DMS114 treated with DMSO at 0.1 percent for 48 hours (cell line): ENCODE measurements around the gene PHOX2B.
"Not testable (repeated sequence)": the region's sequence is repeated elsewhere in the genome, so short reads cannot be mapped to it uniquely, and the experiment has no call there.

Source experiments
- DNase-seq: peaks from one replicate; lab custom pipeline; 2025; ENCODE audit not compliant: unreplicated experiment; lab: John Stamatoyannopoulos, UW

PHOX2B gene

GRCh38 chr4:41749631-41750039 lies 1.1 kb upstream of the PHOX2B start:
- no peak for DNase-seq

- DNase-seq, result no peak
Observed at GRCh38 chr4:41748074-41748570, 403 bp downstream of the PHOX2B start.

- DNase-seq, result no peak
Observed at GRCh38 chr4:41747230-41748055, 1.1 kb downstream of the PHOX2B start.

- no peak for DNase-seq
Observed at GRCh38 chr4:41746440-41747229, 1.9 kb downstream of the PHOX2B start.

GRCh38 chr4:41746025-41746439 lies 2.5 kb downstream of the PHOX2B start:
- no peak for DNase-seq

DNA sequence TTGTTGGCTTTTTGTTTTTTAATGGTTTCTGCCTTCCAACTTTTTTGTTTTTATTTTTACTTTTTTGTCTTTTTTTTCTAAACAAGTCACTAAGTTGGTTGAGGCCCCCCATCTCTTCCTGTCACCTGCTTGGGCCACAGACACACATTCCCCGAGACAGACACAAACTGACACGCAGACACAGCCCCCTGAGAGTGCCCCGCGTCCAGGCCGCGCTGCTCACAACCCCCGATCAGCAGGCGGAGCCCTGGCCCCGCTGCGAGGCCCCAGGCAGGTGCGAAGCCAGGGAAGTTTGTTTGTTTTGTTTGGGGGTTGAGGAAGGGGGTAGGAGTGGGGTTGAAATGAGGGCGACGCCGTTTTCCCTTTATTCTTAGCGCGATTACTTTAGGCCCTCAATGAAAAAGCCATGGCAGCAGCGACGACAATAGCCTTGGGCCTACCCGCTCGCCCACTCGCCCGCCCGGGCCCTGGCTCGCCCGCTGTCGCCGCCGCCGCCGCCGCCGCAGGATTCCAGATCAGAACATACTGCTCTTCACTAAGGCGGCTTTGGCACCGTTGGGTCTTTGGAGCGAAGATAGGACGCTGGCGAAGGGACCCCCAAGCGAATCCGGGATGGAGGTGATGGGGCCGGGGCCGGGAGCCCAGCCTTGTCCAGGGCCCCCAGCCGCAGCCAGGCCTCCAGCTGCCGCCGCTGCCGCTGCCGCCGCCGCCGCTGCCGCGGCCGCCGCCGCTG lies 3.1 kb downstream of the PHOX2B start:
- DNase-seq, result no peak

GRCh38 chr4:41744572-41745291 lies 3.8 kb downstream of the PHOX2B start:
- DNase-seq, result no peak

- DNase-seq, result no peak
Observed at GRCh38 chr4:41741354-41741753, 7.2 kb downstream of the PHOX2B start.

GRCh38 chr4:41737491-41737890 lies 11.0 kb downstream of the PHOX2B start:
- not testable (repeated sequence) for DNase-seq

- no peak for DNase-seq
Observed at GRCh38 chr4:41734371-41734770, 14.2 kb downstream of the PHOX2B start.

- DNase-seq, result no peak
Observed at GRCh38 chr4:41731569-41732126, 16.9 kb downstream of the PHOX2B start.

GRCh38 chr4:41728573-41728913 lies 20.0 kb downstream of the PHOX2B start:
- no peak for DNase-seq

- no peak for DNase-seq
Observed at GRCh38 chr4:41727861-41728572, 20.5 kb downstream of the PHOX2B start.

- DNase-seq, result no peak
Observed at GRCh38 chr4:41725254-41725653, 23.3 kb downstream of the PHOX2B start.

GRCh38 chr4:41723286-41723685 lies 25.2 kb downstream of the PHOX2B start:
- no peak for DNase-seq

GRCh38 chr4:41722181-41722580 lies 26.3 kb downstream of the PHOX2B start:
- no peak for DNase-seq

DNA sequence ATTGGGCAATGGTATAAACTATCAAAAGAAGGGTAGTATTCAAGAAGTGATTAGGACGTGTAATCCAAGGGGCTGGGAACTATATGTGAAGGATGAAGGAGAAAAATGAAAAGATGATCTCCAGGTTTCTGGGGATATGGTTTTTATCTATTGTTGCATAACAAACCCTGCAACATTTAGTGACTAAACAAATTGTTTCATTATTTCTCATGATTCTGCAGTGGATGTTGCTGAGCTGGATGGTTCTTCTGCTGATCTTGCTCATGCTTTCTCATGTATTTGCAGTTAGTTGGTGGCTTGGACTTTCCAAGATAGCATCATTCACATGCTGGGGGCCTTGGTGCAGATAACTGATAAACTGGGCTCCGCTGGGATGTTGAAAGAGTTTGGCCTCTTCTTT lies 29.1 kb downstream of the PHOX2B start:
- DNase-seq, result no peak

- DNase-seq, result no peak
Observed at GRCh38 chr4:41718907-41719306, 29.6 kb downstream of the PHOX2B start.

GRCh38 chr4:41715155-41715554 lies 33.4 kb downstream of the PHOX2B start:
- no peak for DNase-seq
